K562 (cell line): ENCODE data around the gene CDK14. TPM values are rescaled to one million over a fixed set of nuclear protein-coding genes. Genes with fewer than 3 reads are reported as not detected.

ENCODE experiments used
- ATAC-seq: fragments of 200-7000 bp; cut with Tn5 transposase; 3 replicates; pipeline ENCODE4 v1.9.1; 2020; ENCODE audit warnings: moderate library complexity
- BruUV-seq: library from RNA; stranded (reverse); fragments of 400-500 nt; replicated peaks from 2 replicates; lab custom pipeline; 2021; lab: Mats Ljungman, UMichigan
- CTCF ChIA-PET: fragments of 300-600 bp; formaldehyde crosslinking; extraction: SDS; loops from one replicate; lab custom pipeline; 2021; ENCODE audit warnings: low intra/inter-chr PET ratio; lab: Yijun Ruan, JAX
- POLR2A ChIA-PET: fragments of 300-600, 350-650 bp; sonication (Branson Sonifier 250); formaldehyde crosslinking; extraction: SDS; loops from one replicate; lab custom pipeline; 2021; ENCODE audit warnings: antibody characterized with exemption, inconsistent platforms; lab: Yijun Ruan, JAX
- DNase-seq, 4 experiments: peaks; one replicate each; pipeline versions ENCODE4 v3.0.0 to v3.0.0-alpha.2; 2011 to 2018; ENCODE audit warnings: low spot score in 3 of 4, mixed read lengths in 3 of 4; ENCODE audit errors: extremely low read depth in 1 of 4
- FAIRE-seq: peaks from 2 replicates; lab custom pipeline; 2011; peaks lifted over from hg19 to GRCh38; lab: Jason Lieb, UNC
- H2AFZ ChIP-seq: 2 replicates; pipeline ENCODE4 v1.6.0; 2011; ENCODE audit warnings: low read depth, low read length, control low read depth, inconsistent platforms
- H3K27ac ChIP-seq: fragments of 200-600 bp; 3 replicates; pipeline ENCODE4 v1.8.0; 2011; ENCODE audit warnings: low read depth, mild to moderate bottlenecking, control low read depth, inconsistent platforms, low read length, moderate library complexity, mixed read lengths; ENCODE audit errors: extremely low read depth
- H3K27me3 ChIP-seq, 2 experiments: fragments of 300-600 bp in 1 of 2; 2 replicates in 1 of 2; 3 replicates in 1 of 2; pipeline versions ENCODE4 v1.6.0 to v1.8.0; 2011; ENCODE audit warnings: inconsistent platforms in 2 of 2, low read length in 2 of 2, mild to moderate bottlenecking in 1 of 2, mixed read lengths in 1 of 2, moderate library complexity in 1 of 2; ENCODE audit not compliant: control insufficient read depth in 2 of 2, insufficient read depth in 2 of 2
- H3K36me3 ChIP-seq: fragments of 300-600 bp; 3 replicates; pipeline ENCODE4 v1.8.0; 2011; ENCODE audit warnings: mild to moderate bottlenecking, low read length, inconsistent platforms; ENCODE audit not compliant: control insufficient read depth, insufficient read depth
- H3K4me1 ChIP-seq, 2 experiments: fragments of 200-600 bp in 1 of 2; replicated peaks in 1 of 2; 2 replicates in 1 of 2; 3 replicates in 1 of 2; pipeline versions ENCODE4 v1.5.1 to v1.8.0; 2011; ENCODE audit warnings: inconsistent platforms in 2 of 2, low read length in 2 of 2, mild to moderate bottlenecking in 1 of 2, mixed read lengths in 1 of 2, moderate library complexity in 1 of 2; ENCODE audit not compliant: control insufficient read depth in 2 of 2, insufficient read depth in 2 of 2
- H3K4me2 ChIP-seq: 2 replicates; pipeline ENCODE4 v1.6.1; 2011; ENCODE audit warnings: low read length, control low read depth, inconsistent platforms, mixed read lengths; ENCODE audit not compliant: insufficient read depth
- H3K4me3 ChIP-seq: fragments of 200-600 bp; sonication (generic), shearing (Covaris generic); 2 replicates; pipeline ENCODE4 v1.5.1; 2016; ENCODE audit warnings: control low read depth, inconsistent platforms
- H3K79me2 ChIP-seq: fragments of 200-600 bp; 3 replicates; pipeline ENCODE4 v1.8.0; 2011; ENCODE audit warnings: low read length, inconsistent platforms; ENCODE audit not compliant: control insufficient read depth, insufficient read depth
- H3K9ac ChIP-seq, 2 experiments: 2 replicates each; pipeline versions ENCODE4 v1.6.0 to v1.6.1; 2011; ENCODE audit warnings: low read depth in 2 of 2, low read length in 2 of 2, control low read depth in 1 of 2, inconsistent platforms in 1 of 2, mild to moderate bottlenecking in 1 of 2, mixed read lengths in 1 of 2; ENCODE audit not compliant: insufficient read depth in 1 of 2
- H3K9me1 ChIP-seq: one replicate; pipeline ENCODE4 v1.6.0; 2011; ENCODE audit warnings: inconsistent platforms, mild to moderate bottlenecking, low read length, moderate library complexity; ENCODE audit not compliant: control insufficient read depth, insufficient read depth
- H3K9me3 ChIP-seq: replicated peaks from 2 replicates; pipeline ENCODE4 v1.5.1; 2011; ENCODE audit warnings: low read depth, low read length, inconsistent platforms; ENCODE audit not compliant: control insufficient read depth, insufficient read depth
- H4K20me1 ChIP-seq: replicated peaks from 2 replicates; pipeline ENCODE4 v1.6.1; 2011; ENCODE audit warnings: low read length, inconsistent platforms, mixed read lengths; ENCODE audit not compliant: control insufficient read depth, insufficient read depth
- CTBP1 ChIP-seq: fragments of 450-650 bp; IDR thresholded peaks from 2 replicates; pipeline ENCODE4 v1.6.1; 2016; ENCODE audit warnings: borderline replicate concordance
- DPF2 ChIP-seq: fragments of 450-650 bp; IDR thresholded peaks from 2 replicates; pipeline ENCODE4 v1.6.1; 2016
- EP300 ChIP-seq: IDR thresholded peaks from 2 replicates; pipeline ENCODE4 v1.6.1; 2012; ENCODE audit warnings: low read length, improper control_type of control experiment
- NCOA4 ChIP-seq: fragments of 450-650 bp; IDR thresholded peaks from 2 replicates; pipeline ENCODE4 v1.6.1; 2018; ENCODE audit warnings: mild to moderate bottlenecking; ENCODE audit not compliant: partially characterized antibody
- NFYB ChIP-seq: IDR thresholded peaks from 2 replicates; pipeline ENCODE4 v1.6.1; 2011; ENCODE audit warnings: mild to moderate bottlenecking, moderate library complexity; ENCODE audit not compliant: insufficient read length; ENCODE audit errors: extremely low read depth
- POLR2A ChIP-seq: fragments of 450-650 bp; conservative IDR thresholded peaks from 2 replicates; pipeline ENCODE4 v1.6.1; 2016
- POLR2H ChIP-seq: IDR thresholded peaks from 2 replicates; pipeline ENCODE4 v1.6.1; 2016; ENCODE audit warnings: missing genetic modification characterization, low read depth, mild to moderate bottlenecking, control low read depth, missing compliant biosample characterization, moderate library complexity
- PURB ChIP-seq: sonication (generic); formaldehyde crosslinking; IDR thresholded peaks from 2 replicates; pipeline ENCODE4 v1.9.0; 2021; ENCODE audit warnings: low read depth, mild to moderate bottlenecking, missing genetic modification reagents
- SOX6 ChIP-seq: fragments of 450-650 bp; IDR thresholded peaks from 2 replicates; pipeline ENCODE4 v1.6.1; 2014; ENCODE audit warnings: mild to moderate bottlenecking
- ZFP1 ChIP-seq: fragments of 450-650 bp; formaldehyde crosslinking; IDR thresholded peaks from 2 replicates; pipeline ENCODE4 v1.4.0; 2020; ENCODE audit warnings: mild to moderate bottlenecking, mixed read lengths
- ZFP36 ChIP-seq: fragments of 150-350 bp; IDR thresholded peaks from 2 replicates; pipeline ENCODE4 v1.6.1; 2018; ENCODE audit warnings: low read length, low read depth; ENCODE audit not compliant: partially characterized antibody
- ZKSCAN3 ChIP-seq: fragments of 250-450 bp; sonication (Bioruptor Pico); IDR thresholded peaks from 2 replicates; pipeline ENCODE4 v1.4.0; 2020
- WGBS: fragments of 100-300 bp; shearing (Covaris generic); methylation state at CpG from one replicate; pipeline ENCODE4 v1.1.6; 2016; ENCODE audit warnings: low coverage, mixed read lengths; ENCODE audit not compliant: insufficient coverage; ENCODE audit errors: missing lambda C conversion rate; 5-methylcytosine and 5-hydroxymethylcytosine counted together
- in situ Hi-C: fragments of 300-500 bp; cut with MboI; formaldehyde crosslinking; loops from 4 replicates; pipeline ENCODE4 v1.15.0; 2018; ENCODE audit warnings: inconsistent platforms, mixed read lengths
- intact Hi-C: fragments of 100-400 bp; cut with micrococcal nuclease; formaldehyde crosslinking; loops from 2 replicates; pipeline ENCODE4 v1.14.2; 2022
- polyA plus RNA-seq, 8 experiments: library from polyadenylated mRNA; depleted of rRNA in 4 of 8; stranded (reverse) in 5 of 8; unstranded in 3 of 8; fragments of >200 nt; fragmentation: Nextera tagmentation in 2 of 8; fragmentation: Illumina TruSeq in 1 of 8; extraction: Ambion mirVana in 2 of 8; extraction: Trizol in 1 of 8; gene quantifications; 2 replicates each; pipeline versions ENCODE4 v1.2.1 to v1.2.3, GENCODE V29; 2011 to 2014; ENCODE audit warnings: inconsistent platforms in 1 of 8, missing spikeins in 1 of 8
- total RNA-seq, 7 experiments: library from RNA; depleted of rRNA in 6 of 7; stranded (reverse); fragments of >200 nt in 6 of 7; fragmentation: Illumina TruSeq in 2 of 7; extraction: Trizol in 2 of 7; gene quantifications; 2 replicates each; pipeline versions ENCODE4 v1.2.1 to v1.2.3, GENCODE V29; 2011 to 2021; ENCODE audit warnings: low replicate concordance in 1 of 7
- TF ChIP-seq, protein P1 (sequence below): fragments of 250-450 bp; sonication (Bioruptor Pico); IDR thresholded peaks from 2 replicates; pipeline ENCODE4 v1.8.0; 2021; ENCODE audit warnings: moderate library complexity, mild to moderate bottlenecking, inconsistent platforms
- TF ChIP-seq, protein P2 (sequence below): fragments of 150-350 bp; conservative IDR thresholded peaks from 2 replicates; pipeline ENCODE4 v1.6.1; 2014; ENCODE audit warnings: low read length
- TF ChIP-seq, protein P3 (sequence below): fragments of 250-450 bp; sonication (Bioruptor Pico); IDR thresholded peaks from 2 replicates; pipeline ENCODE4 v1.4.0; 2020; ENCODE audit warnings: borderline replicate concordance
- TF ChIP-seq, protein P4 (sequence below): fragments of 450-650 bp; IDR thresholded peaks from 2 replicates; pipeline ENCODE4 v1.6.1; 2014; ENCODE audit warnings: low read depth, mild to moderate bottlenecking, moderate library complexity, borderline replicate concordance
- TF ChIP-seq, protein P5 (sequence below): fragments of 250-450 bp; sonication (Bioruptor Pico); IDR thresholded peaks from 2 replicates; pipeline ENCODE4 v1.9.0; 2021; ENCODE audit warnings: mild to moderate bottlenecking, inconsistent platforms

Gene CDK14
- total and polyA plus RNA-seq, 9 of the 15 experiments (the other 6 are each of a cell fraction or from before 2014, with no cell fraction given) = 0.03 to 0.91 (median 0.16) TPM

DNA sequence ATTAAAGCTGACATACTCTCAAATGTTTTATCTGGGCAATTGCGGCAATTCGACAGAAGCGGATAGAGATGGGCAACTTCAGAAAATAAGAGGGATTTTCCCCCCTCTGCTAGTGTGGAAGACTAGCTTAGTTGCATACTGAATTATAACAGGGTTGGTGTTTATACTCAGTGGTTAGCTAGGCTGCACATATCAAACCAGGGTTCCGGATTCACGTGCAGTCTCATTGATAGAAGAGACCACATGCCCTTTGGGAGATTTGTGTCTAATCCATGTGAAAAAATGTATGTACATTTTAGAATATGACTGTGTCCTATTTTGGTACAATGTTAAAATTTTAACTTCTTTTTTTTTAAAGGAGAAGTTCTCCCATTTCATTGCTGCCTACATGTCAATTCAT is 531.2 kb downstream of the CDK14 start:
- no peak overlapping the region for H3K4me2 ChIP-seq
- no peak overlapping the region for H3K27ac ChIP-seq
- H3K36me3 ChIP-seq = no peaks in the 10 kb centered on the region
- peaks cover 0 to 4% of the 10 kb centered on the region in 2 experiments; a peak in 1 of 5 replicates for H3K27me3 ChIP-seq
- BruUV-seq = no TSS peak
- no peak overlapping the region for H3K9ac ChIP-seq
- ChIA-PET CTCF (no interaction called here), POLR2A (no interaction called here)
- ATAC-seq (no peak), FAIRE-seq (no peak), DNase-seq (no peak)
- H3K9me1 ChIP-seq = no peaks in the 10 kb centered on the region
- no peaks in the 10 kb centered on the region for H3K79me2 ChIP-seq
- no peak overlapping the region for H2AFZ ChIP-seq
- no peak overlapping the region for H3K4me3 ChIP-seq
- intact Hi-C loops (no loop called here), in situ Hi-C loops (no loop called here)
- H3K9me3 ChIP-seq = no peaks in the 10 kb centered on the region
- 0% methylated on average over 5 of the region's 5 CpGs for WGBS
- no peaks in the 10 kb centered on the region for H3K4me1 ChIP-seq
- no peaks in the 10 kb centered on the region for H4K20me1 ChIP-seq
- TF ChIP-seq DPF2 (no peak), CTBP1 (no peak), ZFP1 (CRISPR knock-in tag) (no peak), SOX6 (no peak), POLR2A (no peak), PURB (CRISPR knock-in tag) (no peak), NCOA4 (no peak), ZKSCAN3 (CRISPR knock-in tag) (no peak), POLR2H (no peak), NFYB (no peak), ZFP36 (no peak), EP300 (no peak)
- TF ChIP-seq, protein P1, sequence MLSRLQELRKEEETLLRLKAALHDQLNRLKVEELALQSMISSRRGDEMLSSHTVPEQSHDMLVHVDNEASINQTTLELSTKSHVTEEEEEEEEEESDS (CRISPR knock-in tag) = no peak
- TF ChIP-seq, protein P2, sequence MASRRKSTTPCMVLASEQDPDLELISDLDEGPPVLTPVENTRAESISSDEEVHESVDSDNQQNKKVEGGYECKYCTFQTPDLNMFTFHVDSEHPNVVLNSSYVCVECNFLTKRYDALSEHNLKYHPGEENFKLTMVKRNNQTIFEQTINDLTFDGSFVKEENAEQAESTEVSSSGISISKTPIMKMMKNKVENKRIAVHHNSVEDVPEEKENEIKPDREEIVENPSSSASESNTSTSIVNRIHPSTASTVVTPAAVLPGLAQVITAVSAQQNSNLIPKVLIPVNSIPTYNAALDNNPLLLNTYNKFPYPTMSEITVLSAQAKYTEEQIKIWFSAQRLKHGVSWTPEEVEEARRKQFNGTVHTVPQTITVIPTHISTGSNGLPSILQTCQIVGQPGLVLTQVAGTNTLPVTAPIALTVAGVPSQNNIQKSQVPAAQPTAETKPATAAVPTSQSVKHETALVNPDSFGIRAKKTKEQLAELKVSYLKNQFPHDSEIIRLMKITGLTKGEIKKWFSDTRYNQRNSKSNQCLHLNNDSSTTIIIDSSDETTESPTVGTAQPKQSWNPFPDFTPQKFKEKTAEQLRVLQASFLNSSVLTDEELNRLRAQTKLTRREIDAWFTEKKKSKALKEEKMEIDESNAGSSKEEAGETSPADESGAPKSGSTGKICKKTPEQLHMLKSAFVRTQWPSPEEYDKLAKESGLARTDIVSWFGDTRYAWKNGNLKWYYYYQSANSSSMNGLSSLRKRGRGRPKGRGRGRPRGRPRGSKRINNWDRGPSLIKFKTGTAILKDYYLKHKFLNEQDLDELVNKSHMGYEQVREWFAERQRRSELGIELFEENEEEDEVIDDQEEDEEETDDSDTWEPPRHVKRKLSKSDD = no peak
- TF ChIP-seq, protein P3, sequence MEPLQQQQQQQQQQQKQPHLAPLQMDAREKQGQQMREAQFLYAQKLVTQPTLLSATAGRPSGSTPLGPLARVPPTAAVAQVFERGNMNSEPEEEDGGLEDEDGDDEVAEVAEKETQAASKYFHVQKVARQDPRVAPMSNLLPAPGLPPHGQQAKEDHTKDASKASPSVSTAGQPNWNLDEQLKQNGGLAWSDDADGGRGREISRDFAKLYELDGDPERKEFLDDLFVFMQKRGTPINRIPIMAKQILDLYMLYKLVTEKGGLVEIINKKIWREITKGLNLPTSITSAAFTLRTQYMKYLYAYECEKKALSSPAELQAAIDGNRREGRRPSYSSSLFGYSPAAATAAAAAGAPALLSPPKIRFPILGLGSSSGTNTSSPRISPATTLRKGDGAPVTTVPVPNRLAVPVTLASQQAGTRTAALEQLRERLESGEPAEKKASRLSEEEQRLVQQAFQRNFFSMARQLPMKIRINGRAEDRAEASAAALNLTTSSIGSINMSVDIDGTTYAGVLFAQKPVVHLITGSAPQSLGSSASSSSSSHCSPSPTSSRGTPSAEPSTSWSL (CRISPR knock-in tag) = no peak
- TF ChIP-seq, protein P4, sequence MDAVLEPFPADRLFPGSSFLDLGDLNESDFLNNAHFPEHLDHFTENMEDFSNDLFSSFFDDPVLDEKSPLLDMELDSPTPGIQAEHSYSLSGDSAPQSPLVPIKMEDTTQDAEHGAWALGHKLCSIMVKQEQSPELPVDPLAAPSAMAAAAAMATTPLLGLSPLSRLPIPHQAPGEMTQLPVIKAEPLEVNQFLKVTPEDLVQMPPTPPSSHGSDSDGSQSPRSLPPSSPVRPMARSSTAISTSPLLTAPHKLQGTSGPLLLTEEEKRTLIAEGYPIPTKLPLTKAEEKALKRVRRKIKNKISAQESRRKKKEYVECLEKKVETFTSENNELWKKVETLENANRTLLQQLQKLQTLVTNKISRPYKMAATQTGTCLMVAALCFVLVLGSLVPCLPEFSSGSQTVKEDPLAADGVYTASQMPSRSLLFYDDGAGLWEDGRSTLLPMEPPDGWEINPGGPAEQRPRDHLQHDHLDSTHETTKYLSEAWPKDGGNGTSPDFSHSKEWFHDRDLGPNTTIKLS = no peak
- TF ChIP-seq, protein P5, sequence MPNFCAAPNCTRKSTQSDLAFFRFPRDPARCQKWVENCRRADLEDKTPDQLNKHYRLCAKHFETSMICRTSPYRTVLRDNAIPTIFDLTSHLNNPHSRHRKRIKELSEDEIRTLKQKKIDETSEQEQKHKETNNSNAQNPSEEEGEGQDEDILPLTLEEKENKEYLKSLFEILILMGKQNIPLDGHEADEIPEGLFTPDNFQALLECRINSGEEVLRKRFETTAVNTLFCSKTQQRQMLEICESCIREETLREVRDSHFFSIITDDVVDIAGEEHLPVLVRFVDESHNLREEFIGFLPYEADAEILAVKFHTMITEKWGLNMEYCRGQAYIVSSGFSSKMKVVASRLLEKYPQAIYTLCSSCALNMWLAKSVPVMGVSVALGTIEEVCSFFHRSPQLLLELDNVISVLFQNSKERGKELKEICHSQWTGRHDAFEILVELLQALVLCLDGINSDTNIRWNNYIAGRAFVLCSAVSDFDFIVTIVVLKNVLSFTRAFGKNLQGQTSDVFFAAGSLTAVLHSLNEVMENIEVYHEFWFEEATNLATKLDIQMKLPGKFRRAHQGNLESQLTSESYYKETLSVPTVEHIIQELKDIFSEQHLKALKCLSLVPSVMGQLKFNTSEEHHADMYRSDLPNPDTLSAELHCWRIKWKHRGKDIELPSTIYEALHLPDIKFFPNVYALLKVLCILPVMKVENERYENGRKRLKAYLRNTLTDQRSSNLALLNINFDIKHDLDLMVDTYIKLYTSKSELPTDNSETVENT (CRISPR knock-in tag) = no peak
